KOPT-K1 (cell line): Measurements from ENCODE around the gene SSRP1.
"Not testable (repeated sequence)": the region's sequence is repeated elsewhere in the genome, so short reads cannot be mapped to it uniquely, and the experiment has no call there.

Experiments
- H3K27ac ChIP-seq: fragments of 200-600 bp; sonication (generic); 2 replicates; pipeline ENCODE4 v1.5.1; 2016; ENCODE audit warnings: antibody characterized with exemption, mild to moderate bottlenecking, low read depth, low read length; ENCODE audit not compliant: poor library complexity, severe bottlenecking
- H3K36me3 ChIP-seq: fragments of 200-600 bp; sonication (generic); 2 replicates; pipeline ENCODE4 v1.5.1; 2017; ENCODE audit warnings: antibody characterized with exemption, mild to moderate bottlenecking, low read length, moderate library complexity; ENCODE audit not compliant: insufficient read depth
- H3K9me3 ChIP-seq: fragments of 200-600 bp; sonication (generic); 2 replicates; pipeline ENCODE4 v1.5.1; 2017; ENCODE audit warnings: antibody characterized with exemption, low read length, mild to moderate bottlenecking; ENCODE audit not compliant: insufficient read depth, poor library complexity, severe bottlenecking

SSRP1 gene

GRCh38 chr11:57364851-57365660 is 29.4 kb upstream of the SSRP1 start:
- no peak overlapping the region for H3K27ac ChIP-seq
- no peaks in the 10 kb centered on the region for H3K36me3 ChIP-seq
- no peaks in the 10 kb centered on the region for H3K9me3 ChIP-seq

DNA sequence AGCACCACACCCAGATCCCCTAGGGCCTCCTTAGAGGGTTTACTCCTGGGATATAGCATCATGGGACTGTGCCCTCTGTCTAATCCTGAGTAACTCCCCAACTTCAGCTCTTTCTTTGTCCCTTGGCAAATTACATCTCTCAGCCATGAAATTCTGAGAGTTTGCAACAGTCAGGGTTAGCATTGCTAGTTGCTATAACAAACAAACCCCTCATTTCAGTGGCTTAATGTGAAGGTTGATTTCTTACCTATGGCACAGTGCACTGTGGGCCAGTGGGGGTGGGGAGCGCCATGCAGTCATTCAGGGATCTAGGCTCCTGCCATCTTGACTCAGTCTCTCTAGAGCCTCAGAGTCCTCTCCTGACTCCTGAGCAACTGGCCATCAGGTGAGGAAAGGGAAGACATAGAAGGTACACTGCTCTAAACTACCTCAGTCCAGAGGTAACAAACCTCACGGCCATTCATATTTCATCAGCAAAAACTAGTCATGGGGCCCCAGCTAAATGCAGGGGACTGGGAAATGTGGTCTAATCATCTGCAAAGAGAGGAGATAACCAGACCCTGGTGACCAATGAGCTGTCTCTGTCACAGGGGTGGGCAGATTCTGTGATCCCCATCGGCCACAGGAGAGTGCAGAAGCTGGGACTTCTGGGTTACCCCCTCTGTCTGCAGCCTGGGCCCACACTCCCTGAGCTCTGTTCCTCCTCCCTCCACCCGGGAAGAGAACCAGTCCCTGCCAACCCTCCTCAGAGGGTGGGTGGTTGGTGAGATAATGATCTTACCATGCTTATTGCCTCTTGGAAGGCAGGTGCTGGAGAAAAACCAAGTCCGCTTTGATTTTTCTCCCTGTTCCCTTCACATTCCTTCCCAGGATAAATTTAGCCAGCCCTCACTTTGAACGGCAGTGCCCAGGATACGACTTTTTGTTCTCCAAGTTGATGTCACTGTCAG is 27.7 kb upstream of the SSRP1 start:
- Histone ChIP-seq H3K9me3 (no peaks in the 10 kb centered on the region), H3K36me3 (no peaks in the 10 kb centered on the region), H3K27ac (no peak overlapping the region)

DNA sequence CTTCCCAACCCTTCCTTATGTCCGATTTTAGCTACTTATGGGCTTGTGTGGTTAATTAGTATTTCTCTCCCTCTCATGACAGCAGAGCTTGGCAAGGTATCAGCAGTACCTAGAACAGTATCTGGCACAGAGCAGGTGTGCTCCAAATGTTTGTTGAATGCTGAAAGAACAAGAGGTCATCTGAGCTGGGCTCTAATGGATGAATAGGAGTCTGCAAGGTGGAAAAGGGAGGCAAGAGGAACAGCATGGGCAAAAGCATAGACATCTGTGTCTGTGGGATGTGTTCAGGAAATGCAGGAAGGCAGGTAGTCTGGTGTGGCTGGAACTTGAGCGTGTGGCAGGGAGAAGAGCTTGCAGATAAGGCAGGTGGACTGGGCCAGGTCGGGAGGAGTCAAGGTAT is 26.2 kb upstream of the SSRP1 start:
- Histone ChIP-seq H3K36me3 (no peaks in the 10 kb centered on the region), H3K27ac (no peak overlapping the region), H3K9me3 (no peaks in the 10 kb centered on the region)

DNA sequence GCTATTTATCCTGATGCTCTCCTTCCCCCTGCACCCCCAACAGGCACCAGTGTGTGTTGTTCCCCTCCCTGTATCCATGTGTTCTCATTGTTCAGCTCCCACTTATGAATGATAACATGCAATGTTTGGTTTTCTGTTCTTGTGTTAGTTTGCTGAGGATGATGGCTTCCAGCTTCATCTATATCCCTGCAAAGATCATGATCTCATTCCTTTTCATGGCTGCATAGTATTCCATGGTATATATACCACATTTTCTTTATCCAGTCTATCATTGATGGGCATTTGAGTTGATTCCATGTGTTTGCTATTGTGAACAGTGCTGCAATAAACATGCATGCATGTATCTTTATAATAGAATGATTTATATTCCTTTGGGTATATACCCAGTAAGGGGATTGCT is 25.7 kb upstream of the SSRP1 start:
- not testable (repeated sequence) for H3K27ac ChIP-seq, H3K36me3 ChIP-seq, H3K9me3 ChIP-seq

DNA sequence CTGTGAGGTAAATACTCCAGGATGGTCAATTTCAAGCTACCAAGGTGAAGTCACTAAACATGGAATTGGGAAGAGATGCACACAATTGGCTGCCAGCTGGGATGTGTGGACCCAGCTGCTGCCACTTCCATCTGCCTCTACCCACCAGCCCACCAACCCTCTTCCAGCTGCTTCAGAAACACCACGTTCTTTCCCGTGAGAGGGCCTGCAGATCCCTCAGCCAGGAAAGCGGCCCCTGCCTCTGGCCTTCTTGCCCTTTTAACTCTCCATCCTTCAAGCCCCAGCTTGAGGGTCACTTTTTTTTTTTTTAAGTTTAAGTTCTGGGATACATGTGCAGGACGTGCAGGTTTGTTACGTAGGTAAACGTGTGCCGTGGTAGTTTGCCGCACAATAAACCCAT is 25.3 kb upstream of the SSRP1 start:
- no peaks in the 10 kb centered on the region for H3K36me3 ChIP-seq
- no peaks in the 10 kb centered on the region for H3K9me3 ChIP-seq
- H3K27ac ChIP-seq: no peak overlapping the region

GRCh38 chr11:57359896-57360690 is 24.4 kb upstream of the SSRP1 start:
- Histone ChIP-seq H3K9me3 (no peaks in the 10 kb centered on the region), H3K36me3 (no peaks in the 10 kb centered on the region), H3K27ac (no peak overlapping the region)

DNA sequence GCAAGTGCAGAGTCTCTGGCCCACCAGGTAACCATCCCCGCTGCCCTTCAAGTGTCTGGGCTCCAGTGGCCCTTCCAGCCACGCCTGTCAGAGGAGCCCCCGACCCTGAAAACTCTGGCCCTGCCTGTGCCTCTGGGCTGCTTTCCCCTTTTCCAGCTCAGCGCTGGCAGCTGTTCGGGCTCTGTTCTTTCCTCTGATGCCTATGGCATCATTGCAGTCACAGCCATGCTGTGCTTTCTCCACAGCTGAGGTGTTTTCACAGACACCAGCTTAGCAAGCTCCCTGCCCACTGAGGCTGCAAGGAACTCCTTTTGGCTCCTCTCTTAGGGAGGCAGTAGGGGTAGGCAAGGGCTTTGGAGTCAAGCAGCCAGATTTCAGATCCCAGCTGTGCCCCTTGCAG is 23.7 kb upstream of the SSRP1 start:
- Histone ChIP-seq H3K9me3 (no peaks in the 10 kb centered on the region), H3K36me3 (no peaks in the 10 kb centered on the region), H3K27ac (no peak overlapping the region)

GRCh38 chr11:57358991-57359390 is 23.3 kb upstream of the SSRP1 start:
- Histone ChIP-seq H3K27ac (no peak overlapping the region), H3K9me3 (no peaks in the 10 kb centered on the region), H3K36me3 (no peaks in the 10 kb centered on the region)

DNA sequence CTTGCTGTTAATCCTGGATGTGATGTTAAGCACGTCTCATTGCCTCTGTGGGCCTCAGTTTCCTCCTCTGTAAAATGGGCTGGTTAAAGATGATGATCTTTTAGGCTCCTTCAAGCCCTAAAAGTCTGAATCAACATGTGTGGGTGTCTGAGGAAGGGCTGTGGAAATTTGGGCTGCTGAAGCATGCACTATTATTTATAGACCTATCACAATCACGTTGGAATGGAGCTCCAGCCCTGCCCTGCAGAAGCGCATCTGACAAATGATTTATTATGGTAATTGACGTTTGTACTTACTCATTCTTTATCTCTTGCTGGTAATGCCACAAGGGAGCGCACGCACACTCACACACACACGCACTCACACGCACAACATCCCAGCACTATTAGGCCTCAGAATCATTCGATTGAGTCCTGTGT is 22.9 kb upstream of the SSRP1 start:
- H3K36me3 ChIP-seq: no peaks in the 10 kb centered on the region
- no peaks in the 10 kb centered on the region for H3K9me3 ChIP-seq
- no peak overlapping the region for H3K27ac ChIP-seq

DNA sequence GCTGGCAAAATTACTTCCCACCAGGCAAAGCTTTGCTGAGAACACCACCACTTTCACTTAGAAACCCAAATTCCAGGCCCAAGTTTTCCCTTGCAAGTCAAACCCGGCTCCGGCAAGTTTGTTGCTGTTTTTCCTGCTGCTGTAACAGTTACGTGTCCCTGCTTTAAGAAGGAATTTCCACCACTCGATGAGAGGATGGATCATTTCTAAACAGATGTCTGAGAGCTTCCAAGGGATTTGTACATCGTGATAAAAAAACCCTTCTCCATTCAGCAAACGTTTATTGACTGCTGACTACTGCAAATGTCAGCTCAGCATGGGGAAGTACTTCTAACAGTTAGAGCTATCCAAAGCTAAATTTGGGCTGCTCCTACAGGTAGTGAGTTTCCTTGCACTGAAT is 22.2 kb upstream of the SSRP1 start:
- H3K27ac ChIP-seq: no peak overlapping the region
- H3K36me3 ChIP-seq: no peaks in the 10 kb centered on the region
- H3K9me3 ChIP-seq: no peaks in the 10 kb centered on the region

DNA sequence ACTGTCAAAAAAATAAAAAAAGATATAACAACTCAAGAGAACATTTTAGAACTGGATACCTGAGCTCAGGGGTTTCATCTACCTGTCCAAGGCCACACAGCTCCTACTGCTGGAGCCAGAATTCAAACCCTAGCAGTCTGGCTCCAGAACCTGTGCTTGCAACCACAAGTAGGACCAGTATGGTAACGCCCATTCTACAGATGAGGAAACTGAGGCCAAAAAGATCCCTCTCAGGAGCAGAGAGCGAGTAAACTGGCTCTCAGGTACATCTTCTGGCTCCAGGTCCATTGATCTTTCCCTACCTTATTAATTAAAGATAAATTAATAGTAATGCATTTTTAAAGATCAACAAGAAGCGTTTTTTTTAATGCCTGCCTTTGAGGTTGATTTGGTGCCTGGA is 21.6 kb upstream of the SSRP1 start:
- Histone ChIP-seq H3K27ac (no peak overlapping the region), H3K36me3 (no peaks in the 10 kb centered on the region), H3K9me3 (no peaks in the 10 kb centered on the region)

- Histone ChIP-seq H3K27ac (no peak overlapping the region), H3K9me3 (peaks cover 4% of the 10 kb centered on the region), H3K36me3 (no peaks in the 10 kb centered on the region)
Observed at GRCh38 chr11:57356268-57356667, 20.6 kb upstream of the SSRP1 start.

DNA sequence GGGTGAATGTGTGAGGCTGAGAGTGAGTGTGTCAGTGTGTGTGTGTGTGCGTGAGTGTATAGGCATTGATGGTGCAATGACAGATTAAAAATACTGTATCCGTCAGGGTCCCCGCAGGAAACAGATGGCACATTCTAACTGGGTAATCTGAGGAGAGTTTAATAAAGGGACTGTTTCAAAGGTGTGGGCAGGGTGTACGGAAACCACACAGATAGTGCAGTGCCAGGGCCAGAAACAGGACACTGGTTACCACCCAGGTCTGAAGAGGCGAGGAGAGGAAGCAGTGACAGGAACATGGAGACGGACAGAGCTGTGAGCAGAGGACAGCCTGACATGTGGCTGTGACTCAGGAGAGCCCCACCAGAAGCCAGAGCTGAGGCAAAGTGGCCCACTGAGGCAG is 19.0 kb upstream of the SSRP1 start:
- Histone ChIP-seq H3K9me3 (peaks cover 8% of the 10 kb centered on the region), H3K27ac (no peak overlapping the region), H3K36me3 (no peaks in the 10 kb centered on the region)

- H3K27ac ChIP-seq: no peak overlapping the region
- no peaks in the 10 kb centered on the region for H3K36me3 ChIP-seq
- H3K9me3 ChIP-seq: peaks cover 8% of the 10 kb centered on the region
Observed at GRCh38 chr11:57353852-57354251, 18.2 kb upstream of the SSRP1 start.

DNA sequence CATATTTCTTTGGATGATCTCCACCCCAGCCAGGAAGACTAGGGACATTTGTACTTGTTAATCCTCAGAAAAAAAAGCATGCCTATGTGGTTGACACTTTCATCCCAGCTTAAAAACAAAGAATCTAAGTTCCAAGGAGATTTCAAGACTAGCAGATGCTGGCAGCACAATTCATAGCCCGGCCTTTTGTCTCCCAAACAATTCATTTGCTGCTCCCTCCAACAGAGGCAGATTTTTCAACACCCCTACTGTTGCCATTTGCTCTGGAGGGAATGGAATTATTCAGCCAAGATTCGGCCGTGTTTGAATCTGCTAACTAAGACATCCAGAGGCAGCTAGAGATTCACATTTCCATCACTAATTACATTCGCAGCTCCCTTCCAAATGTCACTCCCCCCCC is 17.8 kb upstream of the SSRP1 start:
- peaks cover 8% of the 10 kb centered on the region for H3K9me3 ChIP-seq
- no peak overlapping the region for H3K27ac ChIP-seq
- no peaks in the 10 kb centered on the region for H3K36me3 ChIP-seq
